Measurements from ENCODE around the gene HNRNPA3. TPM values are rescaled to one million over a fixed set of nuclear protein-coding genes. Genes with fewer than 3 reads are reported as not detected.
"Not testable (repeated sequence)": the region's sequence is repeated elsewhere in the genome, so short reads cannot be mapped to it uniquely, and the experiment has no call there.

HNRNPA3 gene
- total and polyA plus RNA-seq, 4 donors, result 155 to 182 (median 166) TPM

GRCh38 chr2:177244244-177244771 lies 31.7 kb downstream of the HNRNPA3 start:
- TF ChIP-seq CTCF (IDR thresholded peaks at IDR 0.05; ENCODE audit: control extremely low read depth, extremely low read depth), result no peak
- H3K36me3 ChIP-seq (ENCODE audit: control insufficient read depth in 4 of 4, insufficient read depth in 4 of 4, low read length in 4 of 4), result no peaks in the 10 kb centered on the region
- no peak for ATAC-seq (ENCODE audit: insufficient read depth, low FRiP score)
- WGBS, 2 donors, result 97% methylated on average over 6 of the region's 6 CpGs
- H3K9me3 ChIP-seq (ENCODE audit: control insufficient read depth in 4 of 4, insufficient read depth in 3 of 4, low read length in 3 of 4), result no peaks in the 10 kb centered on the region
- H3K27me3 ChIP-seq (ENCODE audit: control insufficient read depth in 3 of 3, insufficient read depth in 3 of 3, low read length in 2 of 3), result no peaks in the 10 kb centered on the region
- peaks cover 25 to 57% (median 37%) of the 10 kb centered on the region in 5 donors for H3K4me1 ChIP-seq (ENCODE audit: control insufficient read depth in 5 of 5, insufficient read depth in 5 of 5, low read length in 5 of 5)
- no peak for DNase-seq
- H3K9ac ChIP-seq (ENCODE audit: insufficient read depth in 1 of 2, low read length in 2 of 2), result no peak overlapping the region
- H3K27ac ChIP-seq (ENCODE audit: low read depth in 1 of 2, low read length in 1 of 2), result peak overlapping the region in 1 of 2 donors; percentile 63
- no peak overlapping the region for H3K4me3 ChIP-seq

- DNase-seq (no peak), ATAC-seq (ENCODE audit: insufficient read depth, low FRiP score) (no peak)
- Histone ChIP-seq H3K9ac (ENCODE audit: insufficient read depth in 1 of 2, low read length in 2 of 2) (no peak overlapping the region), H3K4me3 (no peak overlapping the region), H3K9me3 (ENCODE audit: control insufficient read depth in 4 of 4, insufficient read depth in 3 of 4, low read length in 3 of 4) (no peaks in the 10 kb centered on the region), H3K4me1 (ENCODE audit: control insufficient read depth in 5 of 5, insufficient read depth in 5 of 5, low read length in 5 of 5) (peaks cover 21 to 52% (median 33%) of the 10 kb centered on the region in 5 donors), H3K27ac (ENCODE audit: low read depth in 1 of 2, low read length in 1 of 2) (peak overlapping the region in 1 of 2 donors; percentile 3), H3K27me3 (ENCODE audit: control insufficient read depth in 3 of 3, insufficient read depth in 3 of 3, low read length in 2 of 3) (no peaks in the 10 kb centered on the region), H3K36me3 (ENCODE audit: control insufficient read depth in 4 of 4, insufficient read depth in 4 of 4, low read length in 4 of 4) (no peaks in the 10 kb centered on the region)
- TF ChIP-seq CTCF (IDR thresholded peaks at IDR 0.05; ENCODE audit: control extremely low read depth, extremely low read depth), result no peak
- WGBS, 2 donors, result 34 to 38% methylated on average over 4 of the region's 4 CpGs
Observed at GRCh38 chr2:177245010-177245422, 32.4 kb downstream of the HNRNPA3 start.

- H3K36me3 ChIP-seq (ENCODE audit: control insufficient read depth in 4 of 4, insufficient read depth in 4 of 4, low read length in 4 of 4), result no peaks in the 10 kb centered on the region
- no peak for DNase-seq
- H3K4me3 ChIP-seq, result no peak overlapping the region
- no peaks in the 10 kb centered on the region for H3K9me3 ChIP-seq (ENCODE audit: control insufficient read depth in 4 of 4, insufficient read depth in 3 of 4, low read length in 3 of 4)
- peak overlapping the region in 1 of 2 donors; percentile 47 for H3K9ac ChIP-seq (ENCODE audit: insufficient read depth in 1 of 2, low read length in 2 of 2)
- ATAC-seq (ENCODE audit: insufficient read depth, low FRiP score), result no peak
- H3K27me3 ChIP-seq (ENCODE audit: control insufficient read depth in 3 of 3, insufficient read depth in 3 of 3, low read length in 2 of 3), result no peaks in the 10 kb centered on the region
- peak overlapping the region; percentile 11 to 67 for H3K27ac ChIP-seq (ENCODE audit: low read depth in 1 of 2, low read length in 1 of 2)
- no peak for TF ChIP-seq CTCF (IDR thresholded peaks at IDR 0.05; ENCODE audit: control extremely low read depth, extremely low read depth)
- 38 to 68% methylated on average over 3 of the region's 3 CpGs for WGBS, 2 donors
- H3K4me1 ChIP-seq (ENCODE audit: control insufficient read depth in 5 of 5, insufficient read depth in 5 of 5, low read length in 5 of 5), result peaks cover 14 to 50% (median 23%) of the 10 kb centered on the region in 5 donors
Observed at GRCh38 chr2:177246000-177246399, 33.4 kb downstream of the HNRNPA3 start.

GRCh38 chr2:177246523-177247030 lies 34.0 kb downstream of the HNRNPA3 start:
- not testable (repeated sequence) for ATAC-seq (ENCODE audit: insufficient read depth, low FRiP score); H3K9me3 ChIP-seq (ENCODE audit: control insufficient read depth in 4 of 4, insufficient read depth in 3 of 4, low read length in 3 of 4); H3K27ac ChIP-seq (ENCODE audit: low read depth in 1 of 2, low read length in 1 of 2); H3K27me3 ChIP-seq (ENCODE audit: control insufficient read depth in 3 of 3, insufficient read depth in 3 of 3, low read length in 2 of 3); H3K36me3 ChIP-seq (ENCODE audit: control insufficient read depth in 4 of 4, insufficient read depth in 4 of 4, low read length in 4 of 4); H3K9ac ChIP-seq (ENCODE audit: insufficient read depth in 1 of 2, low read length in 2 of 2); H3K4me3 ChIP-seq; DNase-seq
- H3K4me1 ChIP-seq (ENCODE audit: control insufficient read depth in 5 of 5, insufficient read depth in 5 of 5, low read length in 5 of 5), result peaks cover 13 to 53% (median 17%) of the 10 kb centered on the region in 5 donors
- 89 to 94% methylated on average over 2 of the region's 2 CpGs for WGBS, 2 donors
